HG03095 (cell line): Measurements from ENCODE around the gene CDPF1.
"Not testable (repeated sequence)": the region's sequence is repeated elsewhere in the genome, so short reads cannot be mapped to it uniquely, and the experiment has no call there.

Experiments
- ATAC-seq: cut with Tn5 transposase; IDR thresholded peaks from one replicate; pipeline ENCODE4 v1.9.1; 2021; ENCODE audit warnings: moderate library complexity; ENCODE audit not compliant: unreplicated experiment

CDPF1 gene

DNA sequence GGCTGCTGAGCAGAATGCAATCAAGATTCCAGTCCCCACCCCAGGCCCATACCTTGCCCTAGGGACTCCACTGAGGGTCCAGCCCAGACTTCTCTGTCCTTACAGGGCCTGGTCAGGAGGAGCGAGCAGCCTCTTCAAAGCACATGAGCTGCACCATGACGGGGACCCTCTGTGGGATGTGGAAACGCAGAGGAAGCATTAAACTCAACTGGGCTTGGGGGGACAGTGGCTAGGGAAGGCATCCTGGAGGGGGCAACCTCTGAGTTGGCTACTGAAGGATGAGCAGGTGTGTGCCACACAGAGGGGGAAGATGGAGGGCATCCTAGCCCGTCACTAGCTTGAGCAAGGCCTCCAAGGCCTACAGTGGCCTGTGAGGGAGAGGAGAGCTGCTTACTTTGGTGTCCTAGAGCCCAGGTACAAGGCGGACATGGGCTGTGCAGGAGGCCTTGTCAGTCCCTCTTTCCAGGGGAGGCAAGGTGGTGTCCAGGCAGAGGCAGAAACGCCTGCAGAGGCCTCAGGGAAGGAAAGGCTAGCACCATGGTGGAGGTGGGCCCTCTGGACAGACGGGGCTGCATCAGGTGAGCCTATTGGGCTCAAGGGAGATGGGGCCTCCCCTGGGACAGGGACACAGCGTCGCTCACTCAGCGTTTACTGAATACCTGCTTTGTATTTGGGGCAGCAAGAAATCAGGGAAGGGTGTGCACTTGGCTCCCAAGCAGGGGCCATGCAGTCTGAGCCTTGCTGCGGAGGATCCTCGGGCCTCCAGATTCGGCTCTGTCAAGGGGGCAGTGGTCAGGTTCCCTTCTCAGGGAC is 32.0 kb upstream of the CDPF1 start:
- no peak for ATAC-seq

DNA sequence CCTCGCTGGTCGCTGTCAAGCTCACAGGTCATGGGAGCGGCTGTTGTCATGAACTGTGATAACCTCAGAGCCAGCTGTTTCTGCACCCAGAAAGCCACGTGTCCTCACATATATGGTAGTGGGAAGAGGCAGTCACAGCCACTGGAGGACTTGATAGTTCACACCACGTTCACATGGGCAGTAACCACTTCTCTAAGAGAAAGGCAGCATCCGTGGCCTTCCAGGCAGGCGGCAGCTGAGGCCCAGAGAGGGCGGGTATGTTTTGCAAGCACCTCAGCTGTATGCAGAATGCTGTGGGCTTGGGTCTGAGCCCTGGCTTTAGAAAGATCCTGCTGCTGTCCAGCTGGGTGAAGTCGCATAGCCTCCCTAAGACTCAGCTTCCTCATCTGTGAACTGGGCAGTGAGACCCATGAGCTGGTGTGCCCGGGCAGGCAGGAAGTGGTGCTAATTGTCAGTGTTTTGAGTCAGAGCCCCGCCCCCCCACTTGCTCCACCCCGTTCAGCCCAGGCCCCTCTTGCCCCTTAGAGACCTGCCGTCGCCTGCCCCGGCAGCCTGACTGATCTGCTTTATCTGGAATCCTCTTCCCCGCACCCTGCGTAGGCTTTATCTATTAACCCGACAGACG is 31.0 kb upstream of the CDPF1 start:
- no peak for ATAC-seq

DNA sequence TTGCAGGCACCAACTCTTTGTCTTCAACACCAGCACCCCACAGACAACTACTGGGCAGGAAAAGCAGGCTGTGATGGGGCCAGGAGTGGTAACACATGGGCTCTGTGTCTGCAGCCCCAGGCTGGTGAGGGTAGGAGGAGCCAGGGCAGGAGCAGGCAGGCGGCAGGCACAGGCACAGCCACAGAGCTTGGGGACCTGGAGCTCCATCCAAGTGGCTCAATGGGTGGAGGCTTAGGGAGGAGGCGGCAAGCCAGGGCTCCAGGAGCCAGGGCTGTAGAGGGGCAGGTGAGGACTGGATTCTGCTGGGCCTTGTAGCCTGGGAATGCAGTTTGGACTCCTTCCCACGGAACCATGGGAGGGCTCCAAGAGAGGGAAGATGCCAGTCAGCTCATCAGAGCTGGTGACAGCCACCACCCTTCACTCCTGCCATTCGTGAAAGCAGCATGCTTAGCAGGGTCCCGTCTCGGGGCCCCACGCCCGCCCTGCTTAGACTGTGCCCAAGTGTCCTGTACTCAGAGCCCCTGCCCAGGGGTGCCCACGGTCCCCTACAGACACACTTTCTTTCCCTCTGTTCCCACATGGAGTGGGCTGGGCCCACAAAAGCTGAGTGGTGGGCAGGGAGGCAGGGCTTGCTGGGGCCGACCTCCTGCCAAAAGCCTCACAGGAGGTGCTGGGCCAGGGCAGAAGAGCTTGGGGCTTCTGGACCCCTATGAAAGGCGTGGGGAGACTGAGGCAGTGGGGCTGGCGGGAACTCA is 30.1 kb upstream of the CDPF1 start:
- ATAC-seq = no peak

DNA sequence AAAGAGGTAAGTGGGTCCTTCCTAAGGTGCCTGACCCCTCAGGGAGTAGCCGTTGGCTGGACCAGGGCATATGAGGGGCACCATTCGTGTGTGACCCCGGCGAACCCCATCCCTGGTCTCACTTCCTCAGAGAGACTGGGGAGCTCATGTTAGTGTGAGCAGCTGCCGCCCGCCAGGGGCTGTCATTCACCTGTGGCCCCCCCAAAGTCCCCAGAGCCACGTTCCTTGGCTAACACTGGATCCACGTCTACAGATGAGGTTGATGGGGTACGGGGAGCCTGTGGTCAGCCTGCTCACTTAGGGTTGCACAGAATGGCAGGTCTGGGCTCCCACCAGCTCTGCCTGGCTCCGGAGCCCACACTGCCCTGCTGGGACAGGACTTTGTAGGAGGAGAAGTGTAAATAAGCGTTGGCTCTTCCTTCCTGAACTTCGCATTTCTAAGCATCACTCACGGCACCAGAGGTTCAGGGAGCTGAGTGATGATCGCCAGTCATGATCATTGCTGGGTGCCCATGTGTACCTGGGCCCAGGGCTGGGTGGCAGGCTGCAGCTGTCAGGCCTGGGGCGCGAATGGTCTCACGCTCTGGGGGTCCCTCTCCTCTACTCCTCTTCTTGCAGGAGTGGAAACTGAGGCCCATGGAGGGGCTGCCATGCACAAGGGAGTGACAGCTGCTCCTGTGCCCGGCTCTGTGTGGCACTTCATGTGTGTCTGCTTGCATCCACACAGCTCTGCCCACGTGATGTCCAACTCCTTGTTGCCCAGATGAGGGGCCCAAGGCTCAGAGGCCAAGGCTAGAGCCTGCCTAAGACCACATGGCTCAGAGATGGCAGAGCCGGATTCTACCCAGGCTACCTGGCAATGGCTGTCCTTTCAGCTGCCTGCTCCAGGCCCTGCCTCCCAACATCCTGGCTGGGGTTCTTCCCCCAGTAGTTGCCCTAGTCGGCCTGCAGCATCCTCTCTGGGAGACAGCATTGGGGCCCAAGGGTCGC is 28.9 kb upstream of the CDPF1 start:
- no peak for ATAC-seq

DNA sequence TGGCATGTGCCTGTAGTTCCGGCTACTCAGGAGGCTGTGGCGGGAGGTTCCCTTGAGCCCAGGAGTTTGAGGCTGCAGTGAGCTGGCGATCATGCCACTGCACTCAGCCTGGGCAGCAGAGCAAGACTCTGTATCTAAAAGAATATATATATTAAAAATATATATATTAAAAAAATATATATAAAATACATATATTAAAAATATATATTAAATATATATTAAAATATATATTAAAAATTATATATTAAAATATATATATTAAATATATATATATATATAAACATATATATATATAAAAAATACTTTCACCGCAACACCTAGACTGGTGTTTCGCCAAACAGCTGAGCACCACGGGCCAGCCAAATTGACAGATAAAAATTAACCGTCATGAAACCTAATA is 26.5 kb upstream of the CDPF1 start:
- no peak for ATAC-seq

DNA sequence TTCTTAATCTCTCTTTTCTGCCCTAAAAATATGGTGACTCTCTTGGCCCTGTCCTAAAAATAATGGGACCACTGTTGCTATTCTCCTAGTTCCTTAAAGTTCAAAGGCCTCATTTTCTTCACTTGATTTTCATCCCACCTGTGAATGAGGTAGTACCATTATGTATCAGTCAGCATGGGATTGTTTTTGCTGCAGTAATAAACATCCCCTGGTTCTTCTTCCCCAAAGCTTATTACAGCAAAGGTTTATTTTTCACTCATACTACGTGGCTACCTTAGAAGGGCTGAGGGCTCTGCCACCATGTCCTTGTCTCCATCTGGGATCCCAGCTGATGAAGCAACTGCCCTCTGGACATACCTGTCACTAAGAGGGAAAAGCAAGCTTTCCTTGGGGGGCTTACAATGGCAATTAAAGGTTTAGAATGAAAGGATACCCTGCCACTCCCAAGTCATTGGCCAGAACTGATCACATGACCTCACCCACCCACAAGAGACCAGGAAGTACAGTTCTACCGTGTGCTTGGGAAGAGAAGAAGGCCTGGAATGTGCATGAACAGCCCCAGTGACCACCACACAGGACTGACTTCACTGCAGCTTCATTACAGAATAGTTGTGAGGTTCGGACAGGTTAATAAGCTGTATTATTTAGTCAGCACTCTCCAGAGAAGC is 25.5 kb upstream of the CDPF1 start:
- ATAC-seq = no peak

DNA sequence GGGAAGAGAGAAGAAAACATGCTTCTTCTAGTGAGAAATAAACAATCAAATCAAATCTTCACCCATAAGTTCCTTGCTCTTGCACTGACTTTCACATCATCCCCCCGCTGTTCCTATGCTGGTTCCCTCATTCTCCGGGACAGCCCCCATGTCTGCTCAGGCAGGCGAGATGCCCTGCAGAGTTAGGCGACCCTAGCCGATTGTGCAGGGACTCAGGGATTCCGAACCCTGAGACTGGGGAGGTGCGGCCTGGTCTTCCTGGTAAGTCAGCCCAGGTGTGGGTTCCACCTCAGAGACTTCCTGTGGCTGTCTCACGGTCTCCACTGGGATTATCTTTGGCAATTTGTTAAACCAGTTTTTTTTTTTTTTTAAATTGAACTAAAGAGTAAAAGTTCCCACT is 24.3 kb upstream of the CDPF1 start:
- ATAC-seq = no peak

DNA sequence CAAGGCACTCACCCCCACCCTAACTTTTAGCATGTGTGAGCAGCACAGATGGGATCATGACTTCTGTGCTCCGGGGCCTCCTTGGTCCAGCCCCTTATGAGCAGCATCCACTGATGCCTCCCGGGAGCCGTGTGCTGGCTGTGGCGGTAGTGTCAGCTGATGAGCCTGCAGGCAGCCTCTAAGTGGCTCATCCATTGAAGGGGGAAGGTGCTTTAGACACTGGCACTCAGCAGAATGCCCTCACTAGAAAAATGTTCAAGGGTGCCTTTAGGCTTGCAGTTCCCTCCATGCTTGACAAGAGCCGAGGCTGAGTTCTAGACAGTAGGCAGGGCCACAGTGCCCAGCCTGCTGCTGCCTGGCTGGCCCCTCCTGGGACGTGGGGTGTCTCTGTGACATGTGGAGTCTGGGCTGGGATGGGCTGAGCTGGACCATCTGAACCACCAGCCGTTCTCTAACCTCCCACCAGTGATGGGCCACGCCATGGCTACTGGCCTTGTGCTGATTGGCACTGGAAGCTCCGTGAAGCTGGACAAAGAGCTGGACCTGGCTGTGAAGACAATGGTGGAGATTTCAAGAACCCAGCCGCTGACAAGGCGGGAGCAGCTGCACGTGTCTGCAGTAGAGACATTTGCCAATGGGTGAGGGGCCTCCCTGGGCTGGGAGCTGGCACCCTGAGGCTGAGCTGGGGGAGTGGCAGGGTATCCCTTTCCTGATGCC is 23.5 kb upstream of the CDPF1 start:
- ATAC-seq = no peak

DNA sequence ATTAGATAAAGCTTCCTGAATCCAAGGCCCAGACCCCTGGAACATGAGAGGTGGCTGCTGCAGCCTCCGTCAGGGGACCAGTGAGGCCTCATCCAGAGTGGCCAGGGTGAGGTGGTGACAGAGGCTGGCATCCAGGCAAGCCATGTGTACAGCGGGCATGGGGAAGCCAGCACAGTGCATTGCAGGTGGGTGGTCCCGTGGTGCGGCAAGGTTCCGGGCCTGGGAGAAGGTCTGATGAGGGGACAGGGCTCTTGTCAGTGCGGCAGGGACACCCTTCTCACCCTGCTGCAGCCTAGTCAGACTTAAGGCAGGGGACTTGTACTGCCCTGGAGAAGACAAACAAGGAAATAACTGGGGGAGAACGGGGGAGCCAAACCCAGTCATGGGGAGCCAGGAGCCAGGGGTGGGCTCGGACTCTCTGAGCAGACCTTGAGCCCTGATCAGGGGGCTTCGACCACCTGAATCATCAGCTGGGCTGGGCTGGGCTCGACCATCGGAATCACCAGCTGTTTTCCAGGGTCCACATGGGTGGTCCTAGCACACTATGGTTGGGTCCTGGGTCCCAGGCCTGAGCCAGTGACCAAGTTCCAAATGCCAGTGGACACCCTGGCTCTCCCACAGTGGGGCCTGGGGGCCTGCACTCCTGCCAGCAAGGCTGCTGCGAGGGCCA is 22.8 kb upstream of the CDPF1 start:
- no peak for ATAC-seq

DNA sequence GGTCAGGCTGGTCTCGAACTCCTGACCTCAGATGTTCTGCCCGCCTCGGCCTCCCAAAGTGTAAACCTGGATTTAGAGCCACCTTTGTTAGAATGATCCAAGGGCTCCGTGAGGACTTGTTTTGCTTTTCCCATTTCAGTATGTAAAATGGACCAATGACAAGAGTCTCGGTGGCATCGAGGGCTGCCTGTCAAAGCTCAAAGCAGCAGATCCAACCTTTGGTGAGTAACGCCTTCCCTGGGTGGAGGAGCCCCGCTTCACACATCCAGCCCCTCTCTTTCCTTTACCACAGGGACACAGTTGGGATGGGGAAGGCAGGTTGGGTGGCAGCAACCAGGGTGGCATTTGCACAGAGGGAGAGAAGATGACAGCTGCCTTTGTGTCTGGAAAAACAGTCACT is 22.1 kb upstream of the CDPF1 start:
- ATAC-seq = no peak

DNA sequence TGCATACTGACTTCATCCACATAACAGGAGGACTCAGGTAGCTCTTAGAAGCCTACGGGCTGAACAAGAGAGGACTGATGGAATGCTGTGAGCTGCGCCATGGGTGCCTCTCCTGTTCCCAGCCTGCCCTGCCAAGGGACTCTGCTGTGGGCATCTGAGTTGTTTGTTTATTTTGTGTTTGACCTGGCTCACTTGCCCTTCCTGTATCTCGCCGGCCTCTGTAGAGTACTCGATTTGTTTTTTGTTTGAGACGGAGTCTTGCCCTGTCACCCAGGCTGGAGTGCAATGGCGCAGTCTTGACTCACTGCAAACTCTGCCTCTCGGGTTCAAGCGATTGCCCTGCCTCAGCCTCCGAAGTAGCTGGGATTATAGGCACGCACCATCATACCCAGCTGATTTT is 19.5 kb upstream of the CDPF1 start:
- ATAC-seq = no peak

DNA sequence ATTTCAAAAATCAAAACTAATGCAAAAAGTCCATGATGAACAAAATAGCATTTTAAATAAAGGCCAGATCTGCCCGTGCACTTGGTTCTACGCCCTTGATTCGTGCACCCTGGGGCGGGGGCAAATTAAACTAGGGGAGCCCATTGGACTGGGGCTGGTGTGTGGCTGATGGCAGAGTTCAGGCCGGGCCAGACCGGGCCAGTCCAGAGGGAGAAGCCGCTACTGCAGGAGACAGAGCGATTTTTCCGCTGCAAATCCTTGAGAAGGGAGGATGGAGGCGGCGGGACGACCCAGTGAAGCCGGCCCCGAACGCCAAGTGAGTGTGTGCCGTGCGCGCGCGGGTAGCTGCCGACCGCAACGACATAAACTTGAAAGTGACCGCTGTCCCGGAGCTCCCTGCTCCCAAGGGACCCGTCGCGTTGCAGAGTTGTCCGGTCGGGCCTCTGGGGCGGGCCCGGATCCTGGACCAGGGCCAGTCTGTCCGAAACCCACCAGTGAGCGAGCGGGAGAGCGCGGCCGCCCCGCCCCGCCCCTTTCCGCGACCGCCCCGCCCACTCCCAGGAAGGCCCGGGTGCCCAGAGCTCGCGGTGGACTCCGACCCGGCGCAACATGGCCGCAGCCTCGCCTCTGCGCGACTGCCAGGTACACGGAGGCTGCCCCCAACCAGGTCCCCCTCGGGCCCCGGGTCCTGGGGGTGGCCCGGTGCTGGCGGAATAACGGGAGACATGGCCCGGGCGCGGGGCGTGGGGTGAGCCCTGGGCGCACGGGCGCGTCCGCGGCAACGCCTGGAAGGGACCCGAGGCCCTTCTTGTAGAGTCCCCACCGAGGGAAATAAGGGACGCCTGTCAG is 17.6 kb upstream of the CDPF1 start, which contains the start of gene TTC38:
Gene TTC38 (plus strand): TSS at position 578 of the 849 bp plus-strand sequence. CDS start 32 bp downstream, at position 610.
- ATAC-seq = peak; percentile 62

DNA sequence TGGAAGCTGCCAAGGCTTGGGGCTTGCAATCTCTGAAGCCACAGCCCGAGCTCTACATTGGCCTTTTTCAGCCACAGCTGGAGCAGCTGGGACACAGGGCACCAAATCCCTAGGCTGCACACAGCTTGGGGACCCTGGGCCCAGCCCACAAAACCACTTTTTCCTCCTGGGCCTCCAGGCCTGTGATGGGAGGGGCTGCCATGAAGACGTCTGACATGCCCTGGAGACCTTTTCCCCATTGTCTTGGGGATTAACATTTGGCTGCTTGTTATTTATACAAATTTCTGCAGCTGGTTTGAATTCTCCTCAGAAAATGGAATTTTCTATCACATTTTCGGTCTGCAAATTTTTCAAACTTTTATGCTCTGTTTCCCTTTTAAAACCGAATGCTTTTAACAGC is 15.5 kb upstream of the CDPF1 start:
- ATAC-seq = not testable (repeated sequence)

DNA sequence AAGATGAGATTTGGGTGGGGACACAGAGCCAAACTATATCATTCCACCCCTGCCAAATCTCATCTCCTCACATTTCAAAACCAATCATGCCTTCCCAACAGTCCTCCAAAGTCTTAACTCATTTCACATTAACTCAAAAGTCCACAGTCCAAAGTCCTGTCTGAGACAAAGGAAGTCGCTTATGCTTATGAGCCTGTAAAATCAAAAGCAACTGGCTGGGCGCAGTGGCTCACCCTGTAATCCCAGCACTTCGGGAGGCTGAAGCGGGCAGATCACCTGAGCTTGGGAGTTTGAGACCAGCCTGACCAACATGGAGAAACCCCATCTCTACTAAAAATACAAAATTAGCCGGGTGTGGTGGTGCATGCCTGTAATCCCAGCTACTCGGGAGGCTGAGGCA is 14.4 kb upstream of the CDPF1 start:
- ATAC-seq = not testable (repeated sequence)

DNA sequence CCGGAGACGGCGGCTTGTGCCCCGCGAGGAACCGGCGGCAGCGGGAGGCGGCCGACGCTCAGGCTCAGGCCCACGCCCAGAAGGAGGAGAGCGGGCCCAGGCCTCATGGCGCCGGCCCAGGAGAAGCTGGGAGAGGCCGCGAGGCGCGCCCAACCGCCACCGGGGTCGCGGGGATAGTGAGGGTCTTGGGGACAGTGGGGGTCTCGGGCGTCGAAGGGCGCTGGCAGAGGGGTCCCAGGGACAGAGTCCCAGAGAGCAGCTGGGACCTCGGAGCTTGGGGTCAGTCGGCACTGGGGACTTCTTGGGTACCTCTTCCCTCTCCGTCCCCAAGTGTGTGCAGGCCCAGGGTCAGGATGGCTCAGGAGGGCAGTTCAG is 13.1 kb upstream of the CDPF1 start, which contains the start of gene PKDREJ:
Gene PKDREJ (minus strand): TSS at position 128 of the 375 bp plus-strand sequence. CDS start 21 bp downstream, at position 107.
- ATAC-seq = no peak

DNA sequence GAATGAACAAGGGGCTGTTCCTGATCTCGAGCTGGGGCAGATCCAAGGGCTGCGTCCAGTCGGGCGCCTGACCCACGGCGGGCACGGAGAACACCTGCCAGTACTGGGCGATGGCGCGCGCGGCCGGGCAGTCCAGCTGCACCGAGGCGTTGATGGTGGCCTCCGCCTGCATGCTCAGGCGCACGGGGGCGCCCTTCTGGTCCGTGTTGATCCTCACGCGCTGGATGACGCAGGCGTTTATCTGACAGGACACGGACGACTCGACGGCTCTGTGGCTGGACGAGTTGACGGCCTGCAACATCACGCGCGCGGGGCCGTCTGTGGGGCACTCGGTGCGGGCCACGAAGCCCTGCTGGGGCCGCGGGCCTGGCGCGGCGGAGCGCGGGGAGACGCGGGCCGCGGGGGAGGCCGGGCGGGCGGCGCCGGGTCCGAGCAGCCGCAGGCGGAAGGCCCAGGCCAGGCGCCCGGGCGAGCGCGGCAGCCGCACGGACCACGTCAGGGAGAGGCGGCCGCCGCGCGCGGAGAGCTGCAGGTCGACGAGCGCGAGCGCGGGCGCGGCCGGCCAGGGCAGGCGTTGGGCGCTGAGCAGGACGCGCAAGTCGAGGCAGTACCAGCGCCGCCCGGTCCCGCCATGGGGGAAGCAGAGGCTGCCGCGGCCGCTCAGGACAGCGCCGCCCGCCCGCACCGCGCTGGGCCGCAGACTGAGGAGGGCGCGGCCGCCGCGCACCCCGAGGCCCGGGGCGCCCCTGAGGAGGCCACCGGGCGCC is 12.5 kb upstream of the CDPF1 start:
- no peak for ATAC-seq

DNA sequence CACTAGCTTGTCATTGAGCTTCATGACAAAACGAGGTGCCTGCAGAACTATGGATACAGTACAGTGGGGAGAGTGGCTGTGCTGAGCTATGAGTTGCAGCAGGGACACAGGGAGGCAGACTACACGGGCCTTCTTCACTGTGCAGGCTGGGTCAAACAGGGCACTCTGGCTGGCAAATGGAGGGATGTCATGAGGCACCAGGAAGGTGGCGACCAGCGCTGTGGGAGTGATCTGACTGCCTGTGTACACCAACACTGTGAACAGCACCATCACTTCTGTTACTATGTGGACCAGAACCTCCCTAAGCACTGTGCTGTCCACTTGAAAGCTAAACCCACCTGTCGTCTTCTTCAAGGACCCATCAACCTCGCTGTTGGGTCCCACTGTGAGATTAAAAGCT is 9.9 kb upstream of the CDPF1 start:
- ATAC-seq = no peak
